GM18511 (cell line): ENCODE measurements around the gene FOXP4.
"Not testable (repeated sequence)": the region's sequence is repeated elsewhere in the genome, so short reads cannot be mapped to it uniquely, and the experiment has no call there.

Experiments
- ATAC-seq: cut with Tn5 transposase; IDR thresholded peaks from one replicate; pipeline ENCODE4 v1.9.1; 2021; ENCODE audit warnings: mild to moderate bottlenecking, moderate library complexity; ENCODE audit not compliant: unreplicated experiment

The FOXP4 gene

DNA sequence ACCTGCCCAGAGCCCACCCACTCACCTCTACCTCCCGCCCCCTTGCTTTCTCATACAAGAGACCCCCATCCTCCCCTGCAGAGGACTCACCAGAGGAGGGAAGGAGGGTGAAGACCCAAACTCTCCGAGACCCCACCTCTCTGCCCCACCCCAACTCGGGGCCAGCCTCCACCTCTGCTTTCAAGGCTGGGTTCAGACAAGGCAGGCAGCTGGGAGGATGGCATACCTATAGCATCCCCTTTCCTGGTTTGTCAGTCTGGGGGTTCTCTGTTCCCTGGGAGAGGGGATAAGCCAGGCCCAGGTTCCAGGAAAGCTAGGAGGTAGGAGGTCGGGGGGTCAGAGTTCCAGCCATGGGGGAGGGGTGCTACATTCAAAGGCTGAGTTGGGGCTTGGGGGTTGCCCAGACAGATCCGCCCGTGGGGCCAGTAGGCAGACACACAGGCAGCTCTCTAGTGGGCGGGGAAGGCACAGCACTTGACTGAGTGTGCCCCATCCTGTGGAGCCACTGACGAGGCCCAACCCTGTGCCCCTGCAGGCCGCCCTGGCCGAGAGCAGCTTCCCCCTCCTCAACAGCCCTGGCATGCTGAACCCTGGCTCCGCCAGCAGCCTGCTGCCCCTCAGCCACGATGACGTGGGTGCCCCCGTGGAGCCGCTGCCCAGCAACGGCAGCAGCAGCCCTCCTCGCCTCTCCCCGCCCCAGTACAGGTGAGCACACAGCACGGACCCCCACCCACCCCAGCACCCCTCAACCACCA is 51.2 kb downstream of the FOXP4 start:
- no peak for ATAC-seq

- no peak for ATAC-seq
Measured at GRCh38 chr6:41598670-41599014, 52.5 kb downstream of the FOXP4 start.

- ATAC-seq = no peak
Measured at GRCh38 chr6:41599015-41599851, 53.1 kb downstream of the FOXP4 start.

- ATAC-seq = no peak
Measured at GRCh38 chr6:41599852-41600445, 53.8 kb downstream of the FOXP4 start.

GRCh38 chr6:41600499-41601247 is 54.5 kb downstream of the FOXP4 start:
- no peak for ATAC-seq

DNA sequence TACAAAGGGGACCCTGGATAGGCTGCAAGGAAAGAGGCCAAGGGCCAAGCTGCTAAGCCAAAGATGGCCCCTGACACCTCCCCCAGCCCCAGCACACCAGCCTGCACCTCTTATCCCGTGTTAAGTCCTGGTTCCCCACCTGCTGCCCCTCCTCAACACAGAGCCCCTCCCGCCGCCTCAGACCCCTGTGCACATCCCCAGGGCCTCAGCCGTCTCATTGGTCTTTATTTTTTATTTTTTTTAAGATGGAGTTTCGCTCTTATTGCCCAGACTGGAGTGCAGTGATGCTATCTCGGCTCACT is 55.0 kb downstream of the FOXP4 start:
- no peak for ATAC-seq

DNA sequence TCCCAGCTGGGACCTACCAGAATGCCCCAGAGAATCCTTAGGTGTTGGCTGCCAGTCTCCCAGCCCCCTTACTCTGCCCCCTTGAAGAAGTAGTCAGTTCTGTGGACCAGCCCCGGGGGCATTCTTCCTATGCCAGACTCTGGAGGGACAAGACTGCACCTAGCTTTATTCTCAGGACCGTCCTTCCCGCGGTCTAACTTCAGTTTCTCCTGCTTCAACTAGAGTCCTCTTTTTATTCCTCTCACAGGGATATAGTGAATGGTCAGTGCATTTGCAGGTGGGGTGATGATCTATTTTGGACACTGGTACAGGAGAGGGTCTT is 56.2 kb downstream of the FOXP4 start:
- ATAC-seq = no peak

DNA sequence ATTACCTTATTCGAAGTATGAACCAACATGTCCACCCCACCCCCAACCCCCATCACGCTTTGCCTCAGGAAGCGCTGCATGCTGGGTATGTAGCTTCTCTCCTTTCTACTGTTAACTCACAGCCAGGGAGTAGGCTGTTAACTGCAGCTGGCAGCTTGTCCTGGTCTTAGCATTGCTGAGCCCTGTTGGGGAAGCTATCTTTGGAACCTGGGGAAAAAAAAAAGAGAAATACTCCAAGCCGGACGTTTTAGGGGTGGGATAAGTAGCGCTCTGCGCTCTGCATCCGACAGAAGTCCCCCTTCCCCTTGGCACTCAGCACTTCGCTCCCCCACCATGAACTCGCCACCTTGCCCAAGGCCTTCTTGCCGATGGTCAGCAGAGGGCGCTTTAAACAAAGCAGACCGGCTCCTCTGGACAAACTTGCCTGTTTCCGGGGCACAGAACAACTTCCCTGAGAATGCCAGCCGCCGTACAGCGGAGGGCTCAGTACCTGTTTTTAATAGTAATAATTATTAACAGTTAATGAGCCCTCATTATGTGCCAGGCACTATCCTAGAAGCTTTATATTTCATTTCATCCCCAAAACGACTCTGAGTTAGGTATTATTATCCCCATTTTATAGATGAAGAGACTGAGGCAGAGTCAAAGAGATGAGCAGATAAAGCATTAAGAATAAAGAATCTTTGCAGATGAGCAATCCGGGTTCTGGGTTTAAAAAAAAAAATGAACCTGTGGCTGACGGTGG is 56.9 kb downstream of the FOXP4 start:
- peak; percentile 68 for ATAC-seq

DNA sequence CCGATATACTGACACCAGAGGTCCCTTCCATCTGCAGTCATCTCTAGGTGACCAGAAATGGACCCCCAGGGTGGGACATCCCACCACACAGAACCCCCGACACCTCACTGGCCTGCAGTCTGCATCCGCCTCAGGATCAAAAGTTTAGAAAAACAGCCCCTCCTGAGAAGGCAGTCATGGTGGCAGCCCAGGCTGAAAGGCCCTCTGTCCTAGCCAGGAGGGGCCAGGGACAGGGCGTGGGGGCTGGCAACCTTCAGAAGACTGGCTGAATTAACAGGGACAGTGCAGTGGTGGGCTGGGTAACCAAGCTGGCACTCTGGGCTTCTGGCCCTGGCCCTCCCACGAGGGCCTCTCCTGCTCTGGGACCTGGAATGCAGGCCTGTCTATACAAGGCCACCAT is 57.8 kb downstream of the FOXP4 start:
- no peak for ATAC-seq

- ATAC-seq = no peak
Measured at GRCh38 chr6:41605649-41606048, 59.5 kb downstream of the FOXP4 start.

GRCh38 chr6:41607036-41607435 is 60.9 kb downstream of the FOXP4 start:
- ATAC-seq = no peak

GRCh38 chr6:41607736-41608135 is 61.6 kb downstream of the FOXP4 start:
- no peak for ATAC-seq

- no peak for ATAC-seq
Measured at GRCh38 chr6:41608443-41609151, 62.4 kb downstream of the FOXP4 start.

DNA sequence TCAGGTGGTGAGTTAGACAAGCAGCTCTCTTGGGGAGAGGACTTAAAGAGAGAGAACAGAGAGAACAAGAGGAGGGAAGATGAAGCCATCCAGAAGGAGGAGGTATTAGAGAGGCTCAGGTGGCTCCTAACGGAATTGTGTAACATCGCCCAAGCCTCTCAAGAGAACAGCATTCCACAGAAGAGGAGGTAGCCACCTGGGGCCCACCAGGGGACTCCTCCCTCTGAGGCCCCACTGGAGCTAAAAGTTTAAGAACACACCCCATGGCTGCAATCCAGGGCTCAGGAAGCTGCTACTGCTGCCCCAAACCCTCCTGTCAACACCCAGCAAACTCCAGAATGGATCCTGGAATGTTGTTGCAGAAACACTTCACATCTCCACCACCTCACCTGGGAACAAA is 68.5 kb downstream of the FOXP4 start:
- no peak for ATAC-seq

- no peak for ATAC-seq
Measured at GRCh38 chr6:41615311-41615710, 69.1 kb downstream of the FOXP4 start.

- ATAC-seq = no peak
Measured at GRCh38 chr6:41618598-41618997, 72.4 kb downstream of the FOXP4 start.

GRCh38 chr6:41619193-41619592 is 73.0 kb downstream of the FOXP4 start:
- not testable (repeated sequence) for ATAC-seq

GRCh38 chr6:41621367-41621766 is 75.2 kb downstream of the FOXP4 start:
- ATAC-seq = no peak

GRCh38 chr6:41621802-41622201 is 75.6 kb downstream of the FOXP4 start:
- ATAC-seq = no peak
